ENCODE results near the gene CHGA. TPM values are rescaled to one million over a fixed set of nuclear protein-coding genes. Genes with fewer than 3 reads are reported as not detected.

CHGA gene
- total and polyA plus RNA-seq, 2 of the 13 experiments (the other 11 are each of a cell fraction or from before 2014, with no cell fraction given): not detected

DNA sequence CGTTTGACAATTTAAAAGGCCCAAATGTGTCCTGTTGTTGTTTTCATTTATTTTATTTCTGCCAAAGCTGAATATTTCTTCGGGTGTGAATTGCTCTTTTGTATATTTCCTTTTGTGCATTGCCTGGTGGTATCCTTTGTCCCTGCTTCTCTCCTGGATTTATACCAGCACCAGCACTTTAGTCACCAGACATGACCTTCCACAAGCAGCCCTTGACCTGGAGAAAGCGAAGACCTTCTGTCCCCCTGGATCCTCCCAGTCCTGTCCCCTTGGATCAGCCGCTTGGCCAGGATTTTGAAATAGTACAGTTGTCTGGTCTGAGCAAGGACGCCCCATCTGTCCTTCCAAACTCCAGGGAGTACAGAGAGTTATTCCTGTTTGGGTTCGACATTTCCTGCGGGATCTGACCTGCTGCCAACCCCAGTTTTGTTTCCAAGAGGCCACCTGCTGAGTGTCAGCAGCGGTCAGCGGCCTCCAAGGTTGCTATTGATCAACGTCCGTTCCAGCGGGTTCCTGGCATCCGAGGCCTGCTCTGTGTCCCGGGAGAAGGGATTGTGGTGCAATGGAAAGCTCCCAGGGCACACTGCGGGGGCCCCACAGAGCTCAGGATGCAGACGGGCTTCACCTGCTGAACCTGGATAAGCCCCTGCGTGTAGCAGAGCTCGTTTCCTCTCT is 45.1 kb upstream of the CHGA start (continued):
- TF ChIP-seq, protein P1, sequence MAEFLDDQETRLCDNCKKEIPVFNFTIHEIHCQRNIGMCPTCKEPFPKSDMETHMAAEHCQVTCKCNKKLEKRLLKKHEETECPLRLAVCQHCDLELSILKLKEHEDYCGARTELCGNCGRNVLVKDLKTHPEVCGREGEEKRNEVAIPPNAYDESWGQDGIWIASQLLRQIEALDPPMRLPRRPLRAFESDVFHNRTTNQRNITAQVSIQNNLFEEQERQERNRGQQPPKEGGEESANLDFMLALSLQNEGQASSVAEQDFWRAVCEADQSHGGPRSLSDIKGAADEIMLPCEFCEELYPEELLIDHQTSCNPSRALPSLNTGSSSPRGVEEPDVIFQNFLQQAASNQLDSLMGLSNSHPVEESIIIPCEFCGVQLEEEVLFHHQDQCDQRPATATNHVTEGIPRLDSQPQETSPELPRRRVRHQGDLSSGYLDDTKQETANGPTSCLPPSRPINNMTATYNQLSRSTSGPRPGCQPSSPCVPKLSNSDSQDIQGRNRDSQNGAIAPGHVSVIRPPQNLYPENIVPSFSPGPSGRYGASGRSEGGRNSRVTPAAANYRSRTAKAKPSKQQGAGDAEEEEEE (CRISPR knock-in tag; IDR thresholded peaks at IDR 0.05; ENCODE audit: borderline replicate concordance): no peak
- 0 out of 2 replicates have a peak, but pooled peaks have one; percentile 49 for TF ChIP-seq HMGXB3 (CRISPR knock-in tag; IDR thresholded peaks at IDR 0.05; ENCODE audit: borderline replicate concordance)
- TF ChIP-seq KDM2A (CRISPR knock-in tag; IDR thresholded peaks at IDR 0.05; ENCODE audit: borderline replicate concordance, low read depth): no peak
- no peak for TF ChIP-seq ZNF3 (CRISPR knock-in tag; IDR thresholded peaks at IDR 0.05)
- TF ChIP-seq POLR2A (IDR thresholded peaks at IDR 0.05; ENCODE audit: insufficient read depth in 1 of 2, low read depth in 2 of 2, low read length in 2 of 2): no peak
- no peak for TF ChIP-seq TCF7 (IDR thresholded peaks at IDR 0.05; ENCODE audit: low read depth)
- TF ChIP-seq ZSCAN9 (CRISPR knock-in tag; IDR thresholded peaks at IDR 0.05; ENCODE audit: borderline replicate concordance): no peak
- no peak for TF ChIP-seq ARID3A (IDR thresholded peaks at IDR 0.05; ENCODE audit: low read depth, low read length)
- peak; percentile 10; the same call in 1 of the 2 replicates for TF ChIP-seq ZNF12 (CRISPR knock-in tag; IDR thresholded peaks at IDR 0.05)
- no peak for TF ChIP-seq KLF12 (CRISPR knock-in tag; IDR thresholded peaks at IDR 0.05; ENCODE audit: borderline replicate concordance)
- no peak for TF ChIP-seq MAFG (CRISPR knock-in tag; IDR thresholded peaks at IDR 0.05)
- no peak for TF ChIP-seq PRMT3 (CRISPR knock-in tag; IDR thresholded peaks at IDR 0.05; ENCODE audit: borderline replicate concordance, low read depth)
- no peak for TF ChIP-seq ZFP36 (IDR thresholded peaks at IDR 0.05; ENCODE audit: borderline replicate concordance, low read depth, low read length, partially characterized antibody)
- TF ChIP-seq ZNF552 (CRISPR knock-in tag; IDR thresholded peaks at IDR 0.05; ENCODE audit: borderline replicate concordance): no peak
- 0 out of 2 replicates have a peak, but pooled peaks have one; percentile 27 for TF ChIP-seq ZNF263 (CRISPR knock-in tag; IDR thresholded peaks at IDR 0.05)
- TF ChIP-seq FLYWCH1 (CRISPR knock-in tag; IDR thresholded peaks at IDR 0.05): no peak
- TF ChIP-seq EED (CRISPR knock-in tag; IDR thresholded peaks at IDR 0.05): no peak
- 0 out of 2 replicates have a peak, but pooled peaks have one; percentile 44 for TF ChIP-seq ZFP37 (CRISPR knock-in tag; IDR thresholded peaks at IDR 0.05; ENCODE audit: borderline replicate concordance)
- TF ChIP-seq, protein P2, sequence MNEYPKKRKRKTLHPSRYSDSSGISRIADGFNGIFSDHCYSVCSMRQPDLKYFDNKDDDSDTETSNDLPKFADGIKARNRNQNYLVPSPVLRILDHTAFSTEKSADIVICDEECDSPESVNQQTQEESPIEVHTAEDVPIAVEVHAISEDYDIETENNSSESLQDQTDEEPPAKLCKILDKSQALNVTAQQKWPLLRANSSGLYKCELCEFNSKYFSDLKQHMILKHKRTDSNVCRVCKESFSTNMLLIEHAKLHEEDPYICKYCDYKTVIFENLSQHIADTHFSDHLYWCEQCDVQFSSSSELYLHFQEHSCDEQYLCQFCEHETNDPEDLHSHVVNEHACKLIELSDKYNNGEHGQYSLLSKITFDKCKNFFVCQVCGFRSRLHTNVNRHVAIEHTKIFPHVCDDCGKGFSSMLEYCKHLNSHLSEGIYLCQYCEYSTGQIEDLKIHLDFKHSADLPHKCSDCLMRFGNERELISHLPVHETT (CRISPR knock-in tag; conservative IDR thresholded peaks at IDR 0.05): no peak; the same call in 1 of the 2 replicates
- TF ChIP-seq AGO2 (optimal IDR thresholded peaks at IDR 0.05; ENCODE audit: low read depth, low read length): no peak
- no peak for TF ChIP-seq ZNF781 (CRISPR knock-in tag; IDR thresholded peaks at IDR 0.05; ENCODE audit: borderline replicate concordance, not compliant biosample characterization)
- TF ChIP-seq JUN (CRISPR knock-in tag; IDR thresholded peaks at IDR 0.05): no peak
